HG02588 (cell line): ENCODE data around the gene OR2AG1.

ENCODE experiments used
- ATAC-seq: cut with Tn5 transposase; IDR thresholded peaks from one replicate; pipeline ENCODE4 v1.9.1; 2021; ENCODE audit warnings: mild to moderate bottlenecking, moderate library complexity; ENCODE audit not compliant: unreplicated experiment

The OR2AG1 gene, protein sequence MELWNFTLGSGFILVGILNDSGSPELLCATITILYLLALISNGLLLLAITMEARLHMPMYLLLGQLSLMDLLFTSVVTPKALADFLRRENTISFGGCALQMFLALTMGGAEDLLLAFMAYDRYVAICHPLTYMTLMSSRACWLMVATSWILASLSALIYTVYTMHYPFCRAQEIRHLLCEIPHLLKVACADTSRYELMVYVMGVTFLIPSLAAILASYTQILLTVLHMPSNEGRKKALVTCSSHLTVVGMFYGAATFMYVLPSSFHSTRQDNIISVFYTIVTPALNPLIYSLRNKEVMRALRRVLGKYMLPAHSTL

GRCh38 chr11:6782720-6783119 is at the start of gene OR2AG1:
TSS of gene OR2AG1 (plus strand) at chr11:6783020. CDS start at chr11:6785038, 2,018 bp downstream.
- no peak for ATAC-seq

GRCh38 chr11:6733326-6734275 is 49.2 kb upstream of the OR2AG1 start:
- ATAC-seq = no peak

DNA sequence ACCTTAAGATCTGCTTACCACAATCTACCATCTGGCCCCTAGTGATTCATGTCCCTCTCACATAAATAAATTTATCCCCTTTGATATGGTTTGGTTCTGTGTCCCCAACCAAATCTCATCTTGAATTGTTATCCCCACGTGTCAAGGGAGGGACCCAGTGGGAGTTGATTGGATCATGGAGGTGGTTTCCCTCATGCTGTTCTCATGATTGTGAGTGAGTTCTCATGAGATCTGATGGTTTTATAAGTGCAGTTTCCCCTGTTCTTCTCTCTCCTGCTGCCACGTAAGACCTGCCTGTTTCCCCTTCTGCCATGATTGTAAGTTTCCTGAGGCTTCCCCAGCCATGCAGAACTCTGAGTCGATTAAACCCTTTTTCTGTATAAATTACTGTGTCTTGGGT is 48.2 kb upstream of the OR2AG1 start:
- ATAC-seq = no peak

- ATAC-seq = no peak
Measured at GRCh38 chr11:6735306-6735705, 47.5 kb upstream of the OR2AG1 start.

- no peak for ATAC-seq
Measured at GRCh38 chr11:6736495-6737121, 46.2 kb upstream of the OR2AG1 start.

- peak; percentile 77 for ATAC-seq
Measured at GRCh38 chr11:6737872-6738466, 44.9 kb upstream of the OR2AG1 start.

GRCh38 chr11:6738590-6738989 is 44.2 kb upstream of the OR2AG1 start:
- ATAC-seq = no peak

DNA sequence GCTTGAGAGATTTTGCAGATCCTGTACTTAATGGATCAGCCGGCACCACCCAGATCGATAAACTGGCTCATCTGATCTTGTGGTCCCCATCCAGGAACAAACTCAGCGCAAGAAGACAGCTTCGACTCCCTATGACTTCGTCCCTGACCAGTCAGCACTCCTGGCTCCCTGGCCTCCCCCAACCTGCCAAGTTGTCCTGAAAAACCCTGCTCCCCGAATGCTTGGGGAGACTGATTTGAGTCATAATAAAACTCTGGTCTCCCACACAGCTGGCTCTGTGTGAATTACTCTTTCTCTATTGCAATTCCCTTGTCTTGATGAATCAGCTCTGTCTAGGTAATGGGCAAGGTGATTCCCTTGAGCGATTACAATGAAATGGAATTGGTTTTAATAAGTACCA is 40.6 kb upstream of the OR2AG1 start:
- no peak for ATAC-seq

- no peak for ATAC-seq
Measured at GRCh38 chr11:6745018-6745417, 37.8 kb upstream of the OR2AG1 start.

DNA sequence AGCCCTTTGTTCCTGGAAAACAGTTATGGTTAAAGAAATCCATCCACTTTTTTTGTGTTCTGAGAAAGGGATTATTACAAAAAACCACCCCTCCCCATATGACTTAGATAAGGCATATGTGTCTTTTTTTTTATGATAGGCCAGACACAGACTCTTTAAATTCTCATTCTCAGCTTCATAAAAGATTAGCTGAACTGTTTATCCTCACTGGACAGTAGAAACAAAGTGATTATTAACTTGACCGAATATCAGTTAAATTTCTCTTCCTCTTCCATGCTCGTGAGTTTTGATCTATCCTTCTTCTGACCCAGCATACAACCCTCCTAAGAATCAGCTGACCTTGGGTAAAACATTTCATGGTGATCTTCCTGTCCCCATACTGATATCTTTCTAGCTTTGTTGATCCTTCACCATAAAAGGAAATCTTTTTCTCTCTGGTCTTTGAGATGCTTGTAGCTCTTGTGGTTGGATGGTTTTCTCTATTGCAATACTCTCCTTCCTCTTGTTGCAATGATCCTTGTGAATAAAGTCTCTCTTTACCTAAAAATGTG is 37.3 kb upstream of the OR2AG1 start:
- peak; percentile 49 for ATAC-seq

GRCh38 chr11:6746086-6746618 is 36.7 kb upstream of the OR2AG1 start:
- ATAC-seq = peak; percentile 82

DNA sequence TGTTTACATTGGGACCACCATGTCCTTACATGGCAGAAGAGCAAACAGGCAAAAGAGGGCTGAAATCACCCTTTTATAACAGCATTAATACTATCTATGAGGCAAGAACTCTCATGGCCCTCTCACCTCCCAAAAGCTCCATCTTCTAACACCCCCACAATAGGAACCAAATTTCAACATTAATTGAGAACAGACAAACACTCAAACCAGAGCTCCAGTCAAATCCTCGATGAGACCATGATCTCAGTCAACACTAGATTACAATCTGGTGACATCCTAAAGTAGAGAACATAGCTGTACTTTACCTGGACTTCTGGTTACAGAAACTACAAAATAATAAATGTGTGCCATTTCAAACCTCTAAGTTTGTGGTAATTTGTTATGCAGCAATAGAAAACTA is 36.2 kb upstream of the OR2AG1 start:
- peak; percentile 11 for ATAC-seq

DNA sequence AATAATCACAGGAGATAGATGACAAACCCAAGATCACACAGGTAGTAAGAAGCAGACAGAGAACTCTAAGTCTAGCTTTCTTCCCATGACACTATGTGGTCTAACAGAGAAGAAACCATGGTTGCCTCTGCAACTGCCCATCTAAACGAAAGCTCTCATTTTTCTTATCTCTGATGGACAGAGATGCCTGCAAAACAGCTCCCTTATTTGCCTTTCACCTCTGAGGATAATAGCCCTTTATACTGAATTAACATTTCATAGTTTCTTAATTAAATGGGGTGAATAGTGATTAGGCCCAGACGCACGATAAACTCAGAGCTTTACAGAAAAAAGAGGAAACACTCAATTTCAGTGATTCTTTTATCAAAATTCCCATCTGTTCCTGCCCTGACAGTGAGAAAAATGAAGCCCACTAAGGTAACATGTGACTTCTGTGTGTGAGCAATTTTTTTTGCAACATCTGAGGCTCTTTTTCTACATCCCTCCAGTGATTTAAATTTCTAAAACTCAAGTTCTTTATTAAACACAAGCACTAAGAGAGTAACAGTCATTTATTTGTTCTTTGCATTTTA is 35.6 kb upstream of the OR2AG1 start:
- ATAC-seq = no peak

DNA sequence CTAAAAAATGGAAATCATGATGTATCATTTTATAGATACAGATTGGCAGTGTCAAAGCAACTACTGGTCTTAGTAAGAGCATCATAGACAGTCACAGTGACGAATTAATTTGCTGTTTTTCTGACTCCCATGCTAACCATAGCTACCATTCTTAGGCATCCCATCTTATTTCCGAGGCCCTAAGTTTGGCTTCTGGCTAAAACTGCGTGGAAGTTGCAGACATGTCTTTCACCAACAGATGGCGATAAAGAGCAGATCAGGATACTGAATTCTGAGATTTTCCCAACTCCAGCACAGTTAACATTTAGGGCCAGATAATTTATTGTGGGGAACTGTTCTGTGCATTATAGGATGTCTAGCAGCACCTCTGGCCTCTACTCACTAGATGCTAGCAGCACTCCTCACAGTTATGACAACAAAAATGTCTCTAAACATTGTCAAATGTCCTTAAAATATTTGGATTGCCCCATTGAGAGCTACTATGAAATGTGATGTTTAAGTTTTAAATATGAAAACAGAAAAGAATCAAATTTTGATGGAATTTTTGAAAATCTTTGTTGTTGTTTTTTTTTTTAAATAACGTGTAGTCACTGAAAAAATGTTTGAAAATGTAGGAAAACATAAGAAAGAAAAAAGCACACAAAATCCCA is 27.4 kb upstream of the OR2AG1 start:
- no peak for ATAC-seq

- no peak for ATAC-seq
Measured at GRCh38 chr11:6755953-6756347, 26.9 kb upstream of the OR2AG1 start.

GRCh38 chr11:6757373-6757967 is 25.4 kb upstream of the OR2AG1 start:
- ATAC-seq = no peak

DNA sequence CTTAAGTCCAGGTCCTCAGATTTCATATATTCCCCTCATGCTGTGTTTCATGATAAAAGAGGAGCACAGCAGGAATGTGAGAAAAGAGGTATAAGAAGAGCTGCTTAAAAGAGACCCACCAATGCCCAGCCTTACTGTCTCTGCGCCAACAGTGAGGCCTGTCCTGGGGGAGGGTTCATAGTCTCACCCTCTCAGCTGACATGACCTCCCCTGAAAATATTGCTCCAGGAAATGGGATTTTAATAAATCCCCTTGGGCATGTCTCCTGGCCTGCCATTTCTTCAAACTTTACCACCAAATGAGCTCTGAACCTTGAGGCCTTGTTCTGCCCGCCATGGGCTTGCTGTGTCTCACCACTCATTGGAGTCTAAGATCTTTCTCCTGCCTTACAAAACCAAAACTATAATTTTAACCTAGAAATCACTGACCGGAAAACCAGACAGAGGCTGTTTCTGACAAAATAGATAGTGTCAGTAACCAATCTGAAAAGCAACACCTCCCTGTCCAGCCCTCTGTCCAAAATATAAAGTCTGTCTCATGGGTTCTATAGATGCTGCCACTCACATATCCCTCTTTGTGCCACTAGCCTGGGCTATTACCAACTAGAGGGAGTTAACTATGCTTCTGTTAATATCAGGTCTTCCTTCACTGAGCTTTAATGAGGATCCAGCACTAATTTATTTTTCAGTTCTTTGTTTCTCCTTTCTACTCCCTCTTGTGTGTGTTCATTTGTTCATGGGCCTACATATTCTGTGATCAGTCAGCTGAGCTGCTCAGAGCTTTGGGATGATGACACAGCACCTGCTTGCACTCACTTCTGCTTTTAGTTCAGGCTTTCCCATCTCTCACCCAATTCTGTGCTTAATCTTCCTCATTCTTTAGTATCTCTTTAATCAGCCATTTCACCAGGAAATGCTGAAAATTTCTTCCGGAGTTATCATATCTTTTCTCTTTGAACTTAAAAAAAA is 10.6 kb upstream of the OR2AG1 start, which contains the start of gene OR2AG2:
TSS of gene OR2AG2 (minus strand) at position 51 of the 968 bp plus-strand sequence. CDS start 3,019 bp downstream, outside the sequence.
- peak; percentile 93 for ATAC-seq

DNA sequence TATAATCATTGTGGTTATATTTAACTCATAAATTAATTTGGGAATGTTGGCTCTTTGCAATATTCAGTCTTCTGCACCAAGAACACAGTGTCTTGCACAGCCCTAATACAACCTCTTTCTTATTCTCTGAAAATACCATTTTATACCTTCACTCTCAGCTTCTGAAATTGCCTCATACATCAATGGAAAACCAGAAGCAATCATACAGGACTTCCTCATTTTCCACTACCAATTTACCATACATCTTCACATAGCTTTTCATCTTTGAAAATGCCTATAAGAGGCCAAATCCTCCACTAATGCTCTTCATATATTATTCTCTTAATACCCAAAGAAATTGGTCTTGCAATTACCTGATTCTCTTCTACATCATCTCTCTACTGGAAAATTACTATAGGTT is 4.3 kb upstream of the OR2AG1 start:
- ATAC-seq = no peak
